BLaER1 treated with 17β-estradiol and CSF1 and Interleukin-3, amounts not matched to agents 10 nM and 100 nM (cell line): ENCODE data around the gene TM9SF1.
A peak's percentile ranks its signal among the peaks of the same experiment; 100 is the strongest.

Experiments
- H3K27ac ChIP-seq, 11 experiments: shearing (Covaris generic); formaldehyde crosslinking; 2 replicates each; pipeline ENCODE4 v1.8.1; 2022
- H3K27me3 ChIP-seq, 11 experiments: shearing (Covaris generic); formaldehyde crosslinking; 2 replicates each; pipeline ENCODE4 v1.8.1; 2022
- H3K36me3 ChIP-seq, 11 experiments: shearing (Covaris generic); formaldehyde crosslinking; 2 replicates each; pipeline ENCODE4 v1.8.1; 2022
- H3K4me1 ChIP-seq, 10 experiments: shearing (Covaris generic); formaldehyde crosslinking; 2 replicates each; pipeline ENCODE4 v1.8.1; 2022
- H3K4me2 ChIP-seq, 11 experiments: shearing (Covaris generic); formaldehyde crosslinking; 2 replicates each; pipeline ENCODE4 v1.8.1; 2022
- H3K4me3 ChIP-seq, 10 experiments: shearing (Covaris generic); formaldehyde crosslinking; 2 replicates each; pipeline ENCODE4 v1.8.1; 2022
- H3K9ac ChIP-seq, 11 experiments: shearing (Covaris generic); formaldehyde crosslinking; 2 replicates each; pipeline ENCODE4 v1.8.1; 2022
- H3K9me3 ChIP-seq, 11 experiments: shearing (Covaris generic); formaldehyde crosslinking; replicated peaks in 1 of 11; 2 replicates each; pipeline ENCODE4 v1.8.1; 2022
- H4K20me1 ChIP-seq, 11 experiments: shearing (Covaris generic); formaldehyde crosslinking; 2 replicates each; pipeline ENCODE4 v1.8.1; 2022
- Cebpa-rat ChIP-seq, 11 experiments: shearing (Covaris generic); IDR thresholded peaks; 2 replicates each; pipeline ENCODE4 v1.8.1; 2022

TM9SF1 gene

GRCh38 chr14:24150061-24150460, 45.2 kb downstream of the TM9SF1 start:
- peaks cover 24 to 50% (median 33%) of the 10 kb centered on the region in 10 experiments for H3K4me1 ChIP-seq
- H3K9ac ChIP-seq = peak overlapping the region in 6 of 11 experiments; percentile 21 to 96 (median 64); a peak in 6 of 22 replicates
- H4K20me1 ChIP-seq = peaks cover 4 to 51% (median 41%) of the 10 kb centered on the region in 11 experiments; a peak in 18 of 22 replicates
- peaks cover 57 to 73% (median 65%) of the 10 kb centered on the region in 11 experiments for H3K36me3 ChIP-seq
- no peaks in the 10 kb centered on the region for H3K27me3 ChIP-seq
- TF ChIP-seq Cebpa-rat (IDR thresholded peaks at IDR 0.05) = no peak
- H3K4me3 ChIP-seq = no peak overlapping the region
- no peaks in the 10 kb centered on the region for H3K9me3 ChIP-seq
- H3K27ac ChIP-seq = no peak overlapping the region
- peak overlapping the region in 1 of 11 experiments; percentile 99; a peak in 1 of 22 replicates for H3K4me2 ChIP-seq

GRCh38 chr14:24149302-24149969, 45.8 kb downstream of the TM9SF1 start:
- no peak for TF ChIP-seq Cebpa-rat (IDR thresholded peaks at IDR 0.05)
- Histone ChIP-seq H3K4me3 (no peak overlapping the region; a peak in 1 of 20 replicates), H3K9me3 (no peaks in the 10 kb centered on the region), H4K20me1 (peaks cover 4 to 53% (median 41%) of the 10 kb centered on the region in 11 experiments; a peak in 18 of 22 replicates), H3K4me1 (peaks cover 30 to 50% (median 36%) of the 10 kb centered on the region in 10 experiments), H3K9ac (peak overlapping the region in 10 of 11 experiments; percentile 27 to 96 (median 90); a peak in 14 of 22 replicates), H3K4me2 (peak overlapping the region in 9 of 11 experiments; percentile 91 to 100 (median 97); a peak in 14 of 22 replicates), H3K36me3 (peaks cover 56 to 73% (median 63%) of the 10 kb centered on the region in 11 experiments), H3K27me3 (no peaks in the 10 kb centered on the region), H3K27ac (no peak overlapping the region)

GRCh38 chr14:24147761-24148428, 47.3 kb downstream of the TM9SF1 start:
- Histone ChIP-seq H3K36me3 (peaks cover 56 to 75% (median 67%) of the 10 kb centered on the region in 11 experiments), H3K9ac (peak overlapping the region; percentile 86 to 96 (median 90)), H4K20me1 (peaks cover 4 to 66% (median 53%) of the 10 kb centered on the region in 11 experiments; a peak in 18 of 22 replicates), H3K4me2 (peak overlapping the region; percentile 91 to 100 (median 97)), H3K27me3 (no peaks in the 10 kb centered on the region), H3K27ac (peak overlapping the region; percentile 57 to 94 (median 82)), H3K9me3 (no peaks in the 10 kb centered on the region), H3K4me3 (peak overlapping the region; percentile 88 to 99 (median 92)), H3K4me1 (peaks cover 45 to 62% (median 47%) of the 10 kb centered on the region in 10 experiments)
- no peak for TF ChIP-seq Cebpa-rat (IDR thresholded peaks at IDR 0.05)

- Histone ChIP-seq H3K27me3 (no peaks in the 10 kb centered on the region), H3K4me1 (peaks cover 52 to 69% (median 54%) of the 10 kb centered on the region in 10 experiments), H3K27ac (peak within 1 kb of the TSS; percentile 57 to 94 (median 88)), H3K36me3 (peaks cover 48 to 73% (median 64%) of the 10 kb centered on the region in 11 experiments), H3K4me2 (peak within 1 kb of the TSS; percentile 95 to 100 (median 97)), H4K20me1 (peaks cover 4 to 68% (median 53%) of the 10 kb centered on the region in 11 experiments; a peak in 18 of 22 replicates), H3K9ac (peak within 1 kb of the TSS; percentile 87 to 96 (median 90)), H3K9me3 (no peaks in the 10 kb centered on the region), H3K4me3 (peak within 1 kb of the TSS; percentile 88 to 99 (median 92))
- no peak for TF ChIP-seq Cebpa-rat (IDR thresholded peaks at IDR 0.05)
Measured at GRCh38 chr14:24146978-24147760, 48.1 kb downstream of the TM9SF1 start, which contains the start of gene RNF31. RNF31 (plus strand) TSS chr14:24147498; CDS start chr14:24147699, 201 bp downstream.

- no peak for TF ChIP-seq Cebpa-rat (IDR thresholded peaks at IDR 0.05)
- Histone ChIP-seq H3K27me3 (no peaks in the 10 kb centered on the region), H3K9me3 (no peaks in the 10 kb centered on the region), H3K27ac (peak within 1 kb of the TSS; percentile 57 to 94 (median 88)), H3K9ac (peak within 1 kb of the TSS; percentile 87 to 96 (median 90)), H3K4me2 (peak within 1 kb of the TSS; percentile 95 to 100 (median 97)), H4K20me1 (peaks cover 4 to 63% (median 48%) of the 10 kb centered on the region in 11 experiments; a peak in 18 of 22 replicates), H3K4me3 (peak within 1 kb of the TSS; percentile 88 to 99 (median 92)), H3K36me3 (peaks cover 42 to 67% (median 57%) of the 10 kb centered on the region in 11 experiments), H3K4me1 (peaks cover 57 to 74% (median 59%) of the 10 kb centered on the region in 10 experiments)
Measured at GRCh38 chr14:24146453-24146977, 48.7 kb downstream of the TM9SF1 start, which contains the start of gene PSME2. PSME2 (minus strand) TSS chr14:24146610; CDS start chr14:24146581, 29 bp downstream.

GRCh38 chr14:24145690-24146452, 49.4 kb downstream of the TM9SF1 start:
- H3K9me3 ChIP-seq = no peaks in the 10 kb centered on the region
- peak overlapping the region; percentile 88 to 99 (median 92) for H3K4me3 ChIP-seq
- peaks cover 35 to 60% (median 51%) of the 10 kb centered on the region in 11 experiments for H3K36me3 ChIP-seq
- no peak for TF ChIP-seq Cebpa-rat (IDR thresholded peaks at IDR 0.05)
- H3K4me1 ChIP-seq = peaks cover 57 to 72% (median 59%) of the 10 kb centered on the region in 10 experiments
- H4K20me1 ChIP-seq = peaks cover 4 to 59% (median 43%) of the 10 kb centered on the region in 11 experiments; a peak in 18 of 22 replicates
- H3K9ac ChIP-seq = peak overlapping the region; percentile 79 to 96 (median 90)
- peak overlapping the region; percentile 27 to 94 (median 88); a peak in 21 of 22 replicates for H3K27ac ChIP-seq
- no peaks in the 10 kb centered on the region for H3K27me3 ChIP-seq
- H3K4me2 ChIP-seq = peak overlapping the region; percentile 85 to 98 (median 95)

GRCh38 chr14:24145219-24145618, 50.0 kb downstream of the TM9SF1 start:
- TF ChIP-seq Cebpa-rat (IDR thresholded peaks at IDR 0.05) = no peak
- Histone ChIP-seq H4K20me1 (peaks cover 3 to 59% (median 39%) of the 10 kb centered on the region in 11 experiments; a peak in 18 of 22 replicates), H3K4me1 (peaks cover 59 to 66% (median 61%) of the 10 kb centered on the region in 10 experiments), H3K27me3 (no peaks in the 10 kb centered on the region), H3K27ac (peak overlapping the region in 6 of 11 experiments; percentile 83 to 94 (median 88); a peak in 7 of 22 replicates), H3K9ac (peak overlapping the region in 9 of 11 experiments; percentile 89 to 96 (median 91); a peak in 19 of 22 replicates), H3K9me3 (no peaks in the 10 kb centered on the region), H3K4me3 (peak overlapping the region; percentile 88 to 99 (median 92)), H3K4me2 (peak overlapping the region; percentile 85 to 98 (median 95)), H3K36me3 (peaks cover 29 to 54% (median 44%) of the 10 kb centered on the region in 11 experiments)
